ENCODE data around the gene E2F4. TPM values are rescaled to one million over a fixed set of nuclear protein-coding genes. Genes with fewer than 3 reads are reported as not detected.

The E2F4 gene
- total RNA-seq, 4 donors from 2014 or later = 56.8 to 74.8 (median 68.1) TPM

DNA sequence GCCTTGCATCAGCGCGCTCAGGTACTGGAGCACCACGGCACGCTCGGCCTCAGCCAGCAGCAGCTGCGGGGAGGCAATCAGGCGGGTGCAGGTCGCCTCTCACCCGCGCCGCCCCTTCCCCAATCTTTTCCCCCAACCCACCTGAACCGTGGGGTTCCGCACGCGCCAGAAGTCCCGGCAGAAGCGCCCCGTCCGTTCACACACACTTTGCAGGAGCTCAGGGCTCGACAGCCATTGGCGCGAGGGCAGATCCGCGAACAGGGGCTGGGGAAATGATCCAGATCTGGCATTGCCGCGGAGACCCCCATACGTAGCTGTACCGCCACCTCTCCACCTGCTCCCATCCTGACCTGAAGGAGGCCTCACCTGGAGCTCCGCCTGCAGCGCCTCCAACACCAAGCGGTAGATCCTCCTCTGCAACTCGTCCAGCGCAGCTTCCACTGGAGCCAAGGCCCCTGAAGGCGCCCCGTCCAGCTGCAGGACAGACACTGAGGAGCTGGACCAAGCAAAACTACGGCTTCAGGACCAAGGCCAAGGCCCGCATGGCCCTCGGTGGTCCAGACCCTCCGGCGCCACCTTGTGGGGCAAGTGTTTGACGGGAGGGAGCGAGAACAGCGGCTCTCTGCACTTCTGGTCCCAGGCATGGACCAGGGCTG is 6.8 kb upstream of the E2F4 start:
- H3K4me3 ChIP-seq (ENCODE audit: low read depth, poor library complexity, severe bottlenecking) = no peak overlapping the region
- DNase-seq (ENCODE audit: low spot score in 2 of 2) = peak; percentile 83 to 98
- intact Hi-C loops (cut with DNase I; ENCODE audit: low total_unique reads) = no loop called here
- no peak for TF ChIP-seq POLR2A (IDR thresholded peaks at IDR 0.05)
- TF ChIP-seq, protein P1, sequence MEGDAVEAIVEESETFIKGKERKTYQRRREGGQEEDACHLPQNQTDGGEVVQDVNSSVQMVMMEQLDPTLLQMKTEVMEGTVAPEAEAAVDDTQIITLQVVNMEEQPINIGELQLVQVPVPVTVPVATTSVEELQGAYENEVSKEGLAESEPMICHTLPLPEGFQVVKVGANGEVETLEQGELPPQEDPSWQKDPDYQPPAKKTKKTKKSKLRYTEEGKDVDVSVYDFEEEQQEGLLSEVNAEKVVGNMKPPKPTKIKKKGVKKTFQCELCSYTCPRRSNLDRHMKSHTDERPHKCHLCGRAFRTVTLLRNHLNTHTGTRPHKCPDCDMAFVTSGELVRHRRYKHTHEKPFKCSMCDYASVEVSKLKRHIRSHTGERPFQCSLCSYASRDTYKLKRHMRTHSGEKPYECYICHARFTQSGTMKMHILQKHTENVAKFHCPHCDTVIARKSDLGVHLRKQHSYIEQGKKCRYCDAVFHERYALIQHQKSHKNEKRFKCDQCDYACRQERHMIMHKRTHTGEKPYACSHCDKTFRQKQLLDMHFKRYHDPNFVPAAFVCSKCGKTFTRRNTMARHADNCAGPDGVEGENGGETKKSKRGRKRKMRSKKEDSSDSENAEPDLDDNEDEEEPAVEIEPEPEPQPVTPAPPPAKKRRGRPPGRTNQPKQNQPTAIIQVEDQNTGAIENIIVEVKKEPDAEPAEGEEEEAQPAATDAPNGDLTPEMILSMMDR (IDR thresholded peaks at IDR 0.05) = peak in 1 of 3 donors; percentile 74
- 12 to 14% methylated on average over 35 to 41 of the region's 43 CpGs for WGBS, 2 donors

DNA sequence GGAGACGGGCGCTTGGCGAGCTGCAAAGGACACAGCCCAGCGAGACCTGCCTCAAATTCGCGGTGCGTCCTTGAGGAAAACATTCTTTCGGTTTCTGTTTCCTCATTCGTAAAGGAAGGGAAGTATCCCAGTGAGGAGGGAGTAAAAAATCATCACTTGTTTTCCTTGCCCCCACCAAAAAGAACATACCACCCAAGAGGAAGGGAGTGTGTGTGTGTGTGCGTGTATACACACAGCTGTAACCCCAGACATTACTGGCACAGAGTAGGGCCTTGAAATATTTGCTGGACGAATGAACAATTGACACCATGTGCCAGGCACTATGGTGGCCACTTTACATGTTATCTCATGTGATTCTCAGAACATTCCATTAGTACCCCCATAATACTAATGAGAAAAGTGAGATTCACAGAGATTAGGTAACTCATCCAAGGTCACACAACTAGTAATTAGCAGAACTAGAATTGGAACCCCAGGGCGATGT is 6.3 kb upstream of the E2F4 start:
- 8 to 11% methylated on average over 12 of the region's 12 CpGs for WGBS, 2 donors
- DNase-seq (ENCODE audit: low spot score in 2 of 2) = no peak
- intact Hi-C loops (cut with DNase I; ENCODE audit: low total_unique reads) = no loop called here
- TF ChIP-seq, protein P1 (IDR thresholded peaks at IDR 0.05) = no peak
- no peak for TF ChIP-seq POLR2A (IDR thresholded peaks at IDR 0.05)
- no peak overlapping the region for H3K4me3 ChIP-seq (ENCODE audit: low read depth, poor library complexity, severe bottlenecking)

DNA sequence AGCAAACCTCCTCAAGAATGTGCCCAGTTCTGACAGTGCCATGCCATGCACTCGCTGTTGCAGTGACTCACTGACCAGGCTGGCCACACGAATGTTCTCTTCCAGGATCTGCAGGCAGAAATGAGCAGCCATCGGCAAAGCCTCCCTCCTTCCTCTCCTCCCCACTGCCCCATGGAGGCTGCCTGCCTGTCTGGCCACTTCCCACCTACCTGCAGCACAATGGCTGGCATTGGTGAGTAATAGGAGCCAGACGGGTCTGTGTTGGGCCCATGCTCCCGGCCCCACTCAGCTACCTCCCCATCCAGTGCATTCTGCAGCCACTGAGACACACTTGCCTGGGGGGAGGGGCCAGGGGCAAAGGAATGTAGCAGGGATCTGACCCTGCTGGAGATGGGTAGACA is 5.4 kb upstream of the E2F4 start:
- no peak for DNase-seq (ENCODE audit: low spot score in 2 of 2)
- TF ChIP-seq, protein P1 (IDR thresholded peaks at IDR 0.05) = no peak
- no peak for TF ChIP-seq POLR2A (IDR thresholded peaks at IDR 0.05)
- H3K4me3 ChIP-seq (ENCODE audit: low read depth, poor library complexity, severe bottlenecking) = no peak overlapping the region
- WGBS, 2 donors = 58 to 77% methylated on average over 5 of the region's 5 CpGs
- intact Hi-C loops (cut with DNase I; ENCODE audit: low total_unique reads) = no loop called here

DNA sequence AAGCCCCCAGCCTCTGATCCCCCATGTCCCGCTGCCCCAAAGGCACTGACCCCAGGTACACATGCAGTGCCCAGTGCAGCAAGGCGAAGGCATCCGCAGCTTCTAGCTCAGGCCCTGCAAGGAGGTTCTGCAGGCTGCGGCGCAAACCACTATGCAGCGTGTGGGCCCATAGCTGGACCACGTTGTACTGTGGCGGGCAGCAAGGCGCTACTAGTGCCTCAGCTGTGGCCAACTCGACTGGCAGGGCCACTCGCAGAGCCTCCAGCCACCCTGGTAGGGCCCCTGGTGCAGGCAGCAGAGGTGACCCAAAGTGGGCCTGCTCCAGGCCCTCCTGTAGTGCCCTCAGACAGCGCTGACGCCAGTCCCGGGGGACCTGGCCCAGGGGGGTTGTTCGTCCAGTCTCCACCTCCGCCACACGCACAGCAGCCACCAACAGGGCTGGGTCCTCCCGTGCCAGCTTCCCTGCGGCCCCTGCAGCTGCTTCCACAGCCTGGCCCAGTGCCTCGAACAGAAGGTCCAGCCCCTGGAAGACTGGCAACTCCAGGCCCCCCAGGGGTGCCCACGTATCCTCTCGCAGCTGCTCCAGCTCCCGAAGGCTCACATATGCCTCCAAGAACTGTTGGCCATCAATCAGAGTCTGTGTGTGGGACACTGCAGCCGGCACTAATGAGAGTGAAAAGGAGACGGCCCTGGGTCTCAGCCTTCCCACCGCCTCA is 4.6 kb upstream of the E2F4 start:
- intact Hi-C loops (cut with DNase I; ENCODE audit: low total_unique reads) = no loop called here
- H3K4me3 ChIP-seq (ENCODE audit: low read depth, poor library complexity, severe bottlenecking) = no peak overlapping the region
- no peak for TF ChIP-seq POLR2A (IDR thresholded peaks at IDR 0.05)
- TF ChIP-seq, protein P1 (IDR thresholded peaks at IDR 0.05) = no peak
- WGBS, 2 donors = 85 to 88% methylated on average over 18 to 26 of the region's 26 CpGs
- DNase-seq (ENCODE audit: low spot score in 2 of 2) = no peak

DNA sequence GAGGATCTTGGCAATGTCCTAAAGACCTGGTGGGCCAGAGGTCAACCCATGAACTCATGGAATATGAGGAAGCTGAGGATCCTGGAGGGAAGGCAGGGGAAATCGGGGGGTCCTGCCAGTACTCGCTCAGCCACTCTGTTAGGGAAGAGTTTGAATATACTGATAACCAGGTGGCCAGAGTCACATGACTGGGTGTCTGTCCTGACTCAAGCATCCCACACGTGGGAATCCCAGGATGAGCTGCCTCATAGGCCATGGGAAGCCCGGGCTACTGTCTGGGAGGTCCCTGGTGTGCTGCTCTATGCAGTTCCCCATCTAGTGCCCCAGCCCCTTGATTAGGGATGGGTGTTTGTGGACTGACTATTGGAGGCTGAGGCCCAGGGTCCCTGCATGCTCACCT is 3.6 kb upstream of the E2F4 start:
- TF ChIP-seq, protein P1 (IDR thresholded peaks at IDR 0.05) = no peak
- TF ChIP-seq POLR2A (IDR thresholded peaks at IDR 0.05) = no peak
- no peak overlapping the region for H3K4me3 ChIP-seq (ENCODE audit: low read depth, poor library complexity, severe bottlenecking)
- DNase-seq (ENCODE audit: low spot score in 2 of 2) = no peak
- WGBS, 2 donors = 74 to 89% methylated on average over 3 to 4 of the region's 4 CpGs
- intact Hi-C loops (cut with DNase I; ENCODE audit: low total_unique reads) = no loop called here
